NCI-H187 (cell line): ENCODE results near the gene KCNK1.
"Not testable (repeated sequence)": the region's sequence is repeated elsewhere in the genome, so short reads cannot be mapped to it uniquely, and the experiment has no call there.

ENCODE experiments used
- DNase-seq, 2 experiments: peaks; one replicate each; lab custom pipeline; 2025; lab: John Stamatoyannopoulos, UW

KCNK1 gene

GRCh38 chr1:233667741-233668140 lies 53.8 kb downstream of the KCNK1 start:
- no peak for DNase-seq

GRCh38 chr1:233668146-233668724 lies 54.3 kb downstream of the KCNK1 start:
- DNase-seq = no peak

DNA sequence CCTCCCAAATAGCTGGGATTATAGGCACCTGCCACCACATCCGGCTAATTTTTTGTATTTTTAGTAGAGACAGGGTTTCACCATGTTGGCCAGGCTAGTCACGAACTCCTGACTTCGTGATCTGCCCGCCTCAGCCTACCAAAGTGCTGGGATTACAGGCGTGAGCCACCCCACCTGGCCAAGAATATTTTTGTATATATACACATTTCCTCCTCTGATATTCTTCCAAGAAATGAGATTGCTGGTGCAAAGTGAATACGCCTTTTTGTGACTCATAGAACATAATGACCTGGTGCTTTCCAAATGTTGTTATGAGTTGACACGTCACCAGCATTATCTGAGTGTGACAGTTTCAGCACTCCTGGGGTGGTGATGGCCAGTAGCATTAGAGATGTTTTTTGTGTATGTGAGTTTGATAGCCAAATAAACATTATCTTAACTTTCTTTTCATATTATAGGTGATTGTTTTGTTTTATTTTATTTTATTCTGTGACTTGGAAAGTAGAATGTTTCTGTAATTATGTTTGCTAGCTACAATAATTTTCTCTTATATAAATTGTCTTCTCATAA lies 54.9 kb downstream of the KCNK1 start:
- DNase-seq = no peak

DNA sequence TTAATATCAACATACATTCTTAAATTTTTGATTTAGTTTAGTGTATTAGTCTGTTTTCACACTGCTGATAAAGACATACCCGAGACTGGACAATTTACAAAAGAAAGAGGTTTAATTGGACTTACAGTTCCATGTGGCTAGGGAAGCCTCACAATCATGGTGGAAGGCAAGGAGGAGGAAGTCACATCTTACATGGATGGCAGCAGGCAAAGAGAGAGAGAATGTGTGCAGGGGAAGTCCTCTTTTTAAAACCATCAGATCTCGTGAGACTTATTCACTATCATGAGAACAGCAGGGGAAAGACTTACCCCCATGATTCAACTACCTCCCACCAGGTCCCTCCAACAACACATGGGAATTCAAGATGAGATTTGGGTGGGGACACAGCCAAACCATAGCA lies 56.5 kb downstream of the KCNK1 start:
- DNase-seq = not testable (repeated sequence)

DNA sequence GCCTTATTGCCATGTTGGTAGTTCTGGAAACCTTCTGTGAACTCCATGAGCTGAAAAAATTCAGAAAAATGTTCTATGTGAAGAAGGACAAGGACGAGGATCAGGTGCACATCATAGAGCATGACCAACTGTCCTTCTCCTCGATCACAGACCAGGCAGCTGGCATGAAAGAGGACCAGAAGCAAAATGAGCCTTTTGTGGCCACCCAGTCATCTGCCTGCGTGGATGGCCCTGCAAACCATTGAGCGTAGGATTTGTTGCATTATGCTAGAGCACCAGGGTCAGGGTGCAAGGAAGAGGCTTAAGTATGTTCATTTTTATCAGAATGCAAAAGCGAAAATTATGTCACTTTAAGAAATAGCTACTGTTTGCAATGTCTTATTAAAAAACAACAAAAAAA lies 57.4 kb downstream of the KCNK1 start:
- DNase-seq = no peak

DNA sequence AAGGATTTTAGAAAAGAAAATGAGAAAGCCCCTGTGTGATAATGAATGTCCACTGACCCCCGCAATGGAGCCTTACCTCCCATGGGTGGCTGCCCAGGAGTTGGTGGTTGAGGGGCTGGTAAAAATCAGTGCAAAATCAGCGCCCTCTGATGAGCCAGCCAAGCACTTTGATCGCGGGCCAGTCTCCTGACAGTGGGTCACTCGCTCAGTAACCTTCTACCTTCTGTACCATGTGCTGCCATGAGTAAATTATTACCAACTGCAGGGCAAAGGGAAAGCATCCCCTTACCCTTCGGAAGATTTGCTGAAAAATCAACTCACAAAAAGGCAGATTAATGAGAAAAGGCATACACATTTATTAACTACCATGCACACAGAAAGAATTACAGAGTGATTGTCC lies 58.8 kb downstream of the KCNK1 start:
- no peak for DNase-seq

DNA sequence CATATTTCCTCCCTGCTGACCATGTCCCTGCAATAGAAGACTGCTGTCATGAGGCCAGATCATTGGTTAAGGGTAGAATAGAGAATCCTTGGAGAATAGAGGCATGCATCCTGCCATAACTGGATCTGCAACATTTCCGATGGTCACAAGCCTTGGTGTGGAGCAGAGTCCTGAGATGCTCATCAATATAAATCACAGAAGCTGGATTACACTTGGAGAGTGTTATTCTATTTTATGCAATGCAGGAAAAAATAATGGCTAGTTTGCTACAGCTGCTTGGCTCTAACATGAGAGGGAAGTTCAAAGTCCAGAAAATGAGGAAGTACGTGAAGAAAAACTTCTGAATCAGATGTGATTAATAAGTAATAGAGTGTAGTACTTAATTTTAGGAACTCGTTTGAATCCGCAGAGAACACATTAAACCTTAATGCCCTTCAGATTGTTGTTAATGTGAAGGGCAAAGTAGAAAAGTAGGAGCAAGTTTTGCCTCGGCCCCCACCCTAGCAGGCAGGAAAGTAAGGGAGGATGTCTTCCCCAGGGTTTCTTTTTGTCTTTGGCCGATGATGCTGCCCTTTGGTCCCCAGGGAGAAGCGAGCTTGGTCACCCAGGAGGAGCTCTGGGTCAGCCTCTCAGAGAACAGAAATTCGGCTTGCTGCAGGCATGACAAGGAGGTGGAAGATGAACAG lies 59.5 kb downstream of the KCNK1 start:
- DNase-seq = no peak

- DNase-seq = no peak
These were observed 60.1 kb downstream of the KCNK1 start for GRCh38 chr1:233673947-233674431.

DNA sequence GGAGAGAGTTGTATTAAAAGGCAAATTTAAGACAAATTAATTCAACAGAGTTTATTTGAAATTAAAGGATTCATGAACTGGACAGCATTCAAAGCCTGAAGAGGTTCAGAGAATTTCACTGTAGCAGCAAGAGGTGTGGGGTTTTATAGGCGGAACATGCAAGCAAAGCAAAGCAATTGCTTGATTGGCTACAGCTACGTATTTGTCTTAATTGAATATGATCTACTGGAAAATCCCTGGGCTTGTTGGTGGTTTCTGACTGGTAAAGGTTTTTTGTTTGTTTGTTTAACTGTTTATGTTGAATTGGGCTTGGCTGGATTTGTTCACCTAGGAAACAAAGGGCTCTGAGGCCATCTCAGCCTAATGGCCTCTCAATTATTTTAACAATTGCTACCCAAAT lies 61.5 kb downstream of the KCNK1 start:
- DNase-seq = no peak

DNA sequence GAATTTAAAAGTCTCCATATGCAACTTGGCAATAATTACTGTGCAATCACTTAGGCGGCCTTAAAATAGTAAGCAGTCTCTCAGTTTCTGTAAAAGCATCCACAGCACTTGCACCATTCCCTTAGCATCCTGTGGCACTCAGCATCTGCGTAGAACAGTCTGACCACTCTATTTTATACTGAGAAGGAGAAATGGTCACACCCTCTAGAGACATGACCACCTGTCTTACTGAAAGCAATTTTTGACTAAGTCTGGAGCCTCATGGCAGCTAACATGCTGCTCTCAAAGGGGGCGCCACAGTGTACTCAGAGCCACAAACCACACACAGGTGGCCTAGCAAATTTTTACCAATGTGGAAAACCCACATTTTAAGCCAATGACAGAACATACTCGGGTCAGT lies 62.0 kb downstream of the KCNK1 start:
- no peak for DNase-seq

DNA sequence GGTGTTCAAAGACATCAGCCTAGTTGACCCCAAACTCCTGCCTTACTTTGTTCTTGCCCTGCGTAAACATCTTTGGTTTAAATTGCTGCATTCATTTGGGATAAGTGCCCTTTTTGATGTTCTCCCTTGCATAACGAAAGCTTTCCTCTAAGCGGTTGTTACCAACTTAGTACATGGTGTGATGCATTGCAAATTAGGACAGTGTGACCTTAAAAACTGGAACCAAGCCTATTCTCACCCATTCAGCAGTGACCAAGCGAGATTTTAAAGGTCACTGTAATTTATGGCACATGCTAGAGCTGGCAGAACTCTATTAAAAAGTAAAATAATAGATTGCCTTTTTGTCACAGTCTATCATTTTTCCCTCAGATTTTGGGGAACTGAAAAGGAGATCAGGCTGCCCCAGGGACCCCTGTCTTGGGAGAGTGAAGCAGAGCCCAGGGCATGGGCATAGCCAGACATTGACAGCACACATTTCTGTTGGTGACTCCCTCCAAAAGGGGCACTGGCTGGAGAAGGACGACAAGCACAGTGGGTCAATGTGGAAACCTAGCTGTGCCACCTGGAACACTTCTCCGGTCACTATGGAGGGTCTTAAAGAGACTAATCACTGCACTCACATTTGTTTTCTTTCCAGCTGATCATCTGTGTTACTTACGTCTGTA lies 63.9 kb downstream of the KCNK1 start:
- no peak for DNase-seq

DNA sequence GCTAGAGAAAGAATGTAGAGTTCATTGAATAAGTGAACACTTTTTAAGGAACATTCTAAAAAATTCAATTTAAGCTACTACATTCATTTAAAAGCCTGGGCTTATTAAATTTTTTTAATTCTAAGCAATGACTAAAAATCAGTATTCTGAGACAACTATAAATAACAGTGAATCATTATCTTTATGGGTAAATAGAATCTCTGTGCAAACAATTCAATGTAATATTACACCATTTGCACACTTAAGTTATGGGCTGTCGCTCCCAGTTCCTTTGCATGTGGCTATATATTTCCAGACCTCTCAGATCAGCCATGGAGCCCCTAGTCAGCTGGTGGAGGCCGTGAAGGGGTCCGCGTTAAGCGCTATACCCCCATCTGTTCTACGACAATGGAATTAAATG lies 65.1 kb downstream of the KCNK1 start:
- no peak for DNase-seq

DNA sequence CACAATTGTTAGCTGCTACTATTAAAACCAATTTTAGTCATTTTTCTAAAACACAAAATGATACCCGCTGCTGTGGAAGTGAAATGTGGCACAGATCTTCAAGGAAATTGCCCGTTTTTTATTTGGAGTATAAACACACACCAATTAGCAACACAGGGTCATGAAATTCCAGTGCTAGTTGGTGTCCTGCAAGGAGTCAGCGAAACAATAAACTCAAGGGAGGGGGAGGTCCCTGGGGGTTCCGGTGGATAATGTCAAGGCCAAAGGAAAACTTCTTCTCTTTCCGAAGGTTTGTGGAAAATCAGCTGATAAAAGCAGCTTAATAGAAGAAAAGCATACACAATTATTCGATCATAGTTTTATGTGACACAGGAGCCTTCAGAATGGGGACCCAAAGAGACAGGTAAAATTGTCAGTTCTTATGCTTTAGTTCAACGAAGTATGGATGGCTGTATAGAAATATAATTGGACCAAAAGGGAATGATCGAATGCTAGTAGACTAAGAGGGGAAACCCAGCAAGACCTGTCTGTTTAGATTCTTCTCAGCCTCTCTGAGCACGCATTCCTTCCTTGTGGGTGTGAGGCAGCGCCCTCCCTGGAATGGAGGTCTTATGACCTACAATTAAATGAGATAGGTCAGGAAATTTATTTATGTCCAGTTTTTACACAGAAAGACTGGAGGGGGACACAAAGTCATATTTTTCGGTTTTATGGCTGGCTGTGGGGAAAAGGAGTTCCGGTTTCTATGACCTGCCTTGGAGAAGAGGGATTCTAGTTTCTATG lies 65.9 kb downstream of the KCNK1 start:
- no peak for DNase-seq

DNA sequence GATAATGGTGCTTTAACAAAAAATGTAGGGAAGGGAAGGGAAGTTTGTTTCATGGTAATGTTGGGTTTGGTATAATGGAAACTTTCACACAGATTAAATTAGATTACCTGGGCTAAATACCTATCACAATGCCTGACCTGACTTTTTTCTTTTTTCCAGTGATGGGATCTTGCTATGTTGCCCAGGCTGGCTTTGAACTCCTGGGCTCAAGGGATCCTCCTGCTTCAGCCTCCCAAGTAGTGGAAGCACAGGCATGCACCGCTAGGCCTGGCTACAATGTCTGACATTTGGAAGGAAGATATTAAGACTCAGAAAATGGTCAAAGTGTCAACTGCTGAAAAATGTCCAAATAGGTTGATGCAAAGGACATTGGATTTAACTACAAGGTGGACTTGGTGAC lies 67.4 kb downstream of the KCNK1 start:
- no peak for DNase-seq

DNA sequence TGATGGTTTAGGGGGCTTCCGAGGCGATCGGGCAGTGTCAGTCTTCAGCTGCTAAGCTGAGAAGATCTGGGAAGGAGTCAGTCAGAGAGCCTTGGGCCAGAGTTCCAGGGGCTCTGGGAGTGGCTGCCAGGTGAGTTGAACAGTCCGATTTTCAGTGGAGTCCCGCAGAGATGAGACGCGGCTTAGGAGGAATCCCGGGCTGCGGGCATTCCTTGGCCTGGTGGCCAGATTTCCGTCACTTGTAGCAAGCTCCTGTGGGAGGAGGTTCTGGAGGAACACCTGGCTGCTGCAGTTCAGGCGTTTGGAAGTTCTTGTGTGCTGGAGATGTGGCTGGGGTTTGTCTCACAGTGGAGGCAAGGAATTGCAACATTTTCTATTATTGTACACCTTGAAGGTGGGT lies 72.7 kb downstream of the KCNK1 start:
- not testable (repeated sequence) for DNase-seq

- no peak for DNase-seq
These were observed 75.3 kb downstream of the KCNK1 start for GRCh38 chr1:233689017-233689747.

- no peak for DNase-seq
These were observed 75.9 kb downstream of the KCNK1 start for GRCh38 chr1:233689748-233690254.

- no peak for DNase-seq
These were observed 82.0 kb downstream of the KCNK1 start for GRCh38 chr1:233695901-233696300.

DNA sequence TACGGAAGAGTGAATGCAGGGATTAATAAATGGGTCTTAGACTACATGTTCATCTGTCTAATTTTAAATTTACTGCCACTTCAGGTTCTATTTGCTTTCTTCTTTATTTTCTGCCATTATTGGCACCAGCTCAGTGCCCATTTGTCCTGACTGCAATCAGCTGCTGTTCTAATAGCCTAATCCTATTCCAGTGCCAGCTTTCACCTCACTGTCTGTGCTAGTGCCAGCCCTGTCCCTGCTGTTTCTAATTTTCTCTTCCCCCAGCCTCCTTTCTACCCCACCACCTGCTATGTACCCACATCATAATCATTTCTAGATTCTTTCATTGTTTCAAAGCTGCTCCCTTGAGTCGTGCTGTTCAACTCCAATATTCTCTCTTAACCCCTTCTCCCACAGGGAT lies 86.4 kb downstream of the KCNK1 start:
- DNase-seq = no peak

GRCh38 chr1:233704170-233704897 lies 90.4 kb downstream of the KCNK1 start:
- DNase-seq = no peak
